Erythroblast (primary cell): ENCODE measurements around the gene FBN3.
"Not testable (repeated sequence)": the region's sequence is repeated elsewhere in the genome, so short reads cannot be mapped to it uniquely, and the experiment has no call there.

Experiments
- DNase-seq, 2 experiments: peaks; one replicate each; lab custom pipeline; 2025; lab: John Stamatoyannopoulos, UW
- GATA1 ChIP-seq: IDR thresholded peaks from 2 replicates; pipeline ENCODE4 v1.6.1; 2011; ENCODE audit warnings: low read depth, mild to moderate bottlenecking, control low read depth, low read length, moderate library complexity
- POLR2A ChIP-seq: IDR thresholded peaks from 2 replicates; pipeline ENCODE4 v1.6.1; 2011; ENCODE audit warnings: mild to moderate bottlenecking, low read length

The FBN3 gene

DNA sequence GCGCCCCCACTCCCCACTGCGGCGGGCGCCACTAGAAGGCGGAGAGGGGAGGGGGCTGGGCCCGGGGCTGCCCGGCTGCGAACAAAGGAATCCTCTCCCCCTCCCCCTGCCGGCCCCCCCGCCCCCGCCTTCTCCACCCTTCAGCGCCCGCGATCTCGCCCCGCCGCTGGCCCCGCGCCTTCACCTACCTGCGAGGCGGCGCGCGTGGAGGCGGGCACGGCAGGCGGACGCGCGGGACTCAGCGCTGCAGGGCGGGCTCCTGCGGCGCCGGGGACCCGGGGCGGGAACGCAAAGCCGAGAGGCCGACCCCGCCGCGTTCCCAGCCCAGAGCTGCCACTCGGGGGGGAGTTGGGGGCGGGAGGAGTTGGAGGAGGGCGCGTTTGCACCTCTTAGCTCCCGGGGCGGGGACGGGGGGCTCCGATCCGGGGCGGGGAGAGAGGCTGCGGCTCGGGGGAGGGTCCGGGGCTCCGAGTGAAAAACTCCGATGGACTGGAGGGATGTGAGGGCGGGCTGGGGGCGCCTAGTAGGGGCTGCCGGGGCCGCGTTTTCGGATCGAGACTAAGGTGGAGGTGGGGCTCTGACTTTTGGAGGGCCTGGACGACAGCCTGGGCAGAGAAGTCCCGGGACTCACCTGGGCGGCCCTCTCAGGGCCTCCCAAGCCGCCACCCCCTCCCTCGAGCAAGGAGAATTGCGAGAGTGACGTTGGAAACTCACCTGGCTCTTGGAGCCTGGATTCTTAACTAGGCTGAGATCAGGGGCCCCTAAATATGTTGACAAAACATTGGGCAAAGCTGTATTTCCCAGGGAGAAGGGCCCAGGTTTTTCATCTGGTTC, at the start of gene FBN3:
FBN3 (minus strand) TSS at position 332 of the 834 bp plus-strand sequence. CDS start 2,112 bp downstream, outside the sequence.
- no peak for TF ChIP-seq GATA1
- no peak for TF ChIP-seq POLR2A
- no peak for DNase-seq

DNA sequence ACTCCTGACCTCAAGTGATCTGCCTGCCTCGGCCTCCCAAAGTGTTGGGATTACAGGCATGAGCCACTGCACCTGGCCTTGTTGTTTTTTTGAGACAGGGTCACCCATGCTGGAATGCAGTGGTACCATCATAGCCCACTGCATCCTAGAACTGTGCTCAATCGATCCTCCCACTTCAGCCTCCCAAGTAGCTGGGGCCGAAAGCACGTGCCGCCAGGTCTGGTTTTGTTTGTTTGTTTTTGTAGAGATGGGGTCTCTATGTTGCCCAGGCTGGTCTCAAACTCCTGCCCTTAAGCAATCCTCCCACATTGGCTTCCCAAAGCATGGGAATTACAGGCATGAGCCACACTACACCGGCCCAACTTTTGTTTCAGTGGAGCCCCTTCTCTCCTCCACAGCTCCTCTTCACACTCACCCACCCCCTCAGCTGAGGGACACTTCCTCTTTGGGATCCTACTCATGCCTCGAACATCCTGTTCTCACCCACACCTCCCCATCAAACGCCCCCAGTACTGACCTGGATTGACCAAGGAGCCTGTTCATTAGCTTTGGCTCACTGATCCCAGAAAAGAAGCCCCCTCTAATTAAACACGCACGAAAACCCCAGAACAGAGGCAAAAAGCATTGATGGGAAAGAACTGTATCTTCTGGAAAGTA, 47.0 kb upstream of the FBN3 start:
- TF ChIP-seq POLR2A: no peak
- TF ChIP-seq GATA1: no peak

DNA sequence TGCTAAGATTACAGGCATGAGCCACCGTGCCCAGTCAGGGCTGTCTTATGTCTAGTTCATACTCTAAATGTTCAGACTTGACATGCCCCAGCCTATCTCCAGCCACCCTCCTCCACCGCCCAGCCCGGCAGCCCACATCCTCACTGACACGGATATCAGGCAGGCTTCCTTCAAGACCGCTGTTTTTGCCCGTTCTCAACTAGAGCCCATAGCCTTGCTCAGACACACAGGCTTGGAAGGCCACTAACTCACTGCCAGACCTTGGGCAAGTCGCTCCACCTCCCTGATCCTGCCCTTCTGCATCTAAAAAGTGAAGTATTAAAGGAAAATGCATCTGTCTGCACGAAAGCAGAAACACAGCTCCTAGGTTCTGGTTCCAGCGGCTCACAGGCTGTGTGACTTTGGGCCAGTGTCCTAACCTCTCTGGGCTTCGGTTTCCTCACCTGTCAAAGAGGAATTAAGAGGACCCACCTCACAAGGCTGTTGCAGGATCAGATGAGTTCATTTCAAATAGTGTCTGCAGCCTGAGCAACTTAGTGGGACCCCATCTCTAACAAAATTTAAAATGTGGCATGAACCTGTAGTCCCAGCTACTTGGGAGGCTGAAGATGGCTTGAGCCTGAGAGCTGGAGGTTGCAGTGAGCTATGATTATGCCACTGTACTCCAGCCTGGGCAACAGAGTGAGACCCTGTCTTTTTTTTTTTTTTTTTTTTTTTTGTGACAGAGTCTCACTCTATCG, 45.3 kb upstream of the FBN3 start:
- no peak for DNase-seq
- TF ChIP-seq GATA1 (no peak), POLR2A (no peak)

More for the DNA sequence above, 47.0 kb upstream of the FBN3 start:
- no peak for DNase-seq

DNA sequence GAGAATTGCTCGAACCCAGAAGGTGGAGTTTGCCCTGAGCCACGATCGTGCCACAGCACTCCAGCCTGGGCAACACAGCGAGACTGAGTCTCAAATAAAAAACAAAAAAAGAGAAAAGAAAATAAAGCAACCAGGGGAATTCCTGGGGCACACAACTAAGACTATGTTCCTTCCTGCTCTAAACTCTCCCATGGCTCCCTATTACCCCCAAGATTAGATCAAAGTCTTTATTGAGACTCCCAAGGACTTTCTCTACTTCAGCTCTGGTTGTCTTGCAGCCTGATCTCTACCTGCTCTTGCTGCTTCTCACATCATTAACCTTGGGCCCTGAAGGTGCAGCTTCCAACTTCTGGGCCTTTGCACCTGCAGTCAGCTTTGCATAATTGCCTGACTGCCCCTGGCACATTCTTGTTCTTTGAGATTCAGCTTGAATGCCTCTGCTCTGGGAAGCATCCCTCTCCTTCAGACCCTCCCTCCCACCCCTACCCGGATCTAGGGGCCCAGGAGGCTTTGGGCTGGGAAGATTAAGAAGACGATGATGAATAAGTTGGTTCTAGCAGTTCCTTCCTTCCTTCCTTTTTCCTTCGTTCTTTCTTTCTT, 42.9 kb upstream of the FBN3 start:
- TF ChIP-seq GATA1: no peak
- TF ChIP-seq POLR2A: no peak

DNA sequence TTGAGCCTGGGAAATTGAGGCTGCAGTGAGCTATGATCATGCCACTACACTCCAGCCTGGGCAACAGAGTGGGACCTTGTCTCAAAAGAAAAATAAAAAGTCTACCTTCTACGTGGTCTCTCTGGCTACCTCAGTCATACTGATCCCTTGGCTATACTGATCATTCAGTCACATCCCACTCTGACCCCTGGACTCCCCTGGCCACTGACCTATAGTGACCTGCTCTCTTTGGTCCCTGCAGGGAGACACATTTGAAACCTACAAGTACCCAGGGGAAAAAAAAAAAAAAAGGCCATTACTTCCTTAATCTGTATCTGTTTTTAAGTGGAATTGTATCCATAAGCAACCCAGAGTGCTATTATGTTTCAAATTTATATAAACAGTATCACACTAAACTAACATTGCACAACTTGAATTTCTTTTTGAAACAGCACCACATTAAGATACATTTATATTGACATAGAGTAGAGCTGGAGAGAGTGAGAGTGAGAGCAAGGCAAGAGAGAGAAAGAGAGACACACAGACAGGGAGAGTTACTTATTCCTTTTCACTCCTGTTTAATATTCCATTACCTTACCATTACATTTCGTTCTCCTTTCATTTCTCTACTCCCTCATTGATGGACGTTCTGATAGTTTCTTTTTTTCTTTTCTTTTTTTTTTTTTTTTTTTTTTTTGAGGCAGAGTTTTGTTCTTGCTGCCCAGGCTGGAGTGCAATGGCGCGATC, 36.1 kb upstream of the FBN3 start:
- no peak for DNase-seq
- no peak for TF ChIP-seq POLR2A

More for the DNA sequence above, 42.9 kb upstream of the FBN3 start:
- DNase-seq: no peak

DNA sequence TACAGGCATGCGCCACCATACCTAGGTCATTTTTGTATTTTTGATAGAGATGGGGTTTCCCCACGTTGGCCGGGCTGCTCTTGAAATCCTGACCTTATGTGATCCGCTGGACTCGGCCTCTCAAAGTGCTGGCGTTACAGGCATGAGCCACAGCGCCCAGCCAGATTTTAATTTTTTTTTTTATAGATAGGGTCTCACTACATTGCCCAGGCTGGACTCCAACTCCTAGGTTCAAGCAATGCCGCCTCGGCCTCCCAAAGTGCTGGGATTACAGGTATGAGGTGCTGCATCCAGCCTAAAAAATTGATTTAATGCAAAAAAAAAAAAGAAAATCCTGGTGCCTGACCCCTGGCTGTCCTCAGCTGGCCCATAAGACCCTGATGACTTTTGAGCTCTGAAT, 34.9 kb upstream of the FBN3 start:
- TF ChIP-seq GATA1 (no peak), POLR2A (no peak)
- DNase-seq: no peak

DNA sequence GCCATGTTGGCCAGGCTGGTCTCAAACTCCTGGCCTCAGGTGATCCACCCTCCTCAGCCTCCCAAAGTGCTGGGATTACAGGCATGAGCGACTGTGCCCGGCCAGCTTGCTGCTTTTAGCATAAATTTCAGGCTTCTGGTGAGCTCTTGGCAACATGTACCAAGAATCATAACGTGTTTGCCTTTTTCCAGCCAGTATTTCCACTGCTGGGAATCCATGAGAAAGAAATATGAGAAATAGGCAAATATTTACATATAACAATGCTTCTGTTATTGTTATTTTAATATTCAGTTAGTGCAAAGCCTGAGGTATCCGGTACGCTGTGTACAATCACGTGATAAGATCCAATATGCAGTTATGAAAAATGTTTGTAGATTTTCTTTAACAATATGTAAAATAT, 30.6 kb upstream of the FBN3 start:
- no peak for DNase-seq
- TF ChIP-seq GATA1 (no peak), POLR2A (no peak)

DNA sequence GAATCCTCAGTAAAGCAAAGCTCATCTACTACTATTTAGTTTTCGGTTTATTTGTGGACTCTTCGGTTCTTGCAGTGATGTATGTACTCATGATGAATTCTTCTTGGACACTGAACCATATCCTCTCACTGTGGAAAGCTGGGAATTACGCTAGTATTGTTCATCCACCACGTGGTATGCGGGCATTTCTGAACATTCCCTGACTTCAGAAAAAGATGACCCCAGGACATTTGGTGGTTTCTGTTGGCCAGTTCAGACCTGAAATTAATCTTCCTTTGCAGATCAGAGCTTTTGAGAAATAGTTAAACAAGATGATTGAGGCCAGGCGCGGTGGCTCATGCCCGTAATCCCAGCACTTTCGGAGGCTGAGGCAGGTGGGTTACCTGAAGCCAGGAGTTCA, 25.3 kb upstream of the FBN3 start:
- TF ChIP-seq GATA1 (no peak), POLR2A (no peak)
- no peak for DNase-seq

DNA sequence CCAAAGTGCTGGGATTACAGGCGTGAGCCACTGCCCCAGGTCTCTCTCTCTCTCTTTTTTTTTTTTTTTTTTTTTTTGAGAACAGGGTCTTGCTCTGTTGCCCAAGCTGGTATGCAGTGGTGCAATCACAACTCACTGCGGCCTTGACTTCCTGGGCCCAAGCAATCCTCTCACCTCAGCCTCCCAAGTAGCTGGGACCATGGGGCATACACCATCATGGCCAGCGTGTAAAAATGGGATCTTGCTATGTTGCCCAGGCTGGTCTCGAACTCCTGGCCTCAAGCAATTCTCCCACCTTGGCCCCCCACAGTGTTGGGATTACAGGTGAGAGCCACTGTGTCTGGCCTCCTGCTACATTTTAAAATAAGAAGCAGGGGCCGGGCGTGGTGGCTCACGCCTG, 19.1 kb upstream of the FBN3 start:
- TF ChIP-seq GATA1 (no peak), POLR2A (no peak)
- no peak for DNase-seq

DNA sequence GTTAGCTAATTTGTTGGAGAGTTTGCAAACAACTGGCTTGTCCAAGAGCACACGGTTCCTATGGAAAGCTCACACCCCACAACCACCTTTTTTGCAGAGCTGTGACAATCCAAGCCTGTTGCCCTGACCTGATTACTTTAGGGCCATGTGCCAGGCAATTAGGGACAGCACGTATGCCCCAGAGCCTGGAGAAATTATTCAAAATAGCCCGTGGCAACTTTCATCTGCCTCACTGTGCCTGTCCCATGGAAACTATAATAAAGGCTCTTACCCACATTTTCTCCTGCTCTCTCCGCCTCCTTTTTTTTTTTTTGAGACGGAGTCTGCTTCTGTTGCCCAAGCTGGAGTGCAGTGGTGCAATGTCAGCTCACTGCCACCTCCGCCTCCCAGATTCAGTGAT, 18.6 kb upstream of the FBN3 start:
- DNase-seq: no peak
- no peak for TF ChIP-seq POLR2A
- TF ChIP-seq GATA1: no peak

DNA sequence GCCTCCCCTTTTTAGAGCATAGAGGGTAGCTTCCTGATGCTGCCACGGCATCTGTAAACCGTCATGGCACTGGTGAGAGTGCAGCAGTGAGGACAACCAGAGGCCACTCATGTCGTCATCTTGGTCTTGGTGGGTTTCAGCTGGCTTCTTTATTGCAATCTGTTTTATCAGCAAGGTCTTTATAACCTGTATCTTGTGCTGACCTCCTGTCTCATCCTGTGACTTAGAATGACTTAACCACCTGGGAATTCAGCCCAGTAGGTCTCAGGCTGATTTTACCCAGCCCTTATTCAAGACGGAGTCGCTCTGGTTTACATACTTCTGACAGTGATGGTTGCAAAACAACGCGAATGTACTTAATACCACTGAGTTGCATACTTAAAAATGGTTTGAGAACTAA, 14.4 kb upstream of the FBN3 start:
- TF ChIP-seq GATA1 (no peak), POLR2A (no peak)
- no peak for DNase-seq

DNA sequence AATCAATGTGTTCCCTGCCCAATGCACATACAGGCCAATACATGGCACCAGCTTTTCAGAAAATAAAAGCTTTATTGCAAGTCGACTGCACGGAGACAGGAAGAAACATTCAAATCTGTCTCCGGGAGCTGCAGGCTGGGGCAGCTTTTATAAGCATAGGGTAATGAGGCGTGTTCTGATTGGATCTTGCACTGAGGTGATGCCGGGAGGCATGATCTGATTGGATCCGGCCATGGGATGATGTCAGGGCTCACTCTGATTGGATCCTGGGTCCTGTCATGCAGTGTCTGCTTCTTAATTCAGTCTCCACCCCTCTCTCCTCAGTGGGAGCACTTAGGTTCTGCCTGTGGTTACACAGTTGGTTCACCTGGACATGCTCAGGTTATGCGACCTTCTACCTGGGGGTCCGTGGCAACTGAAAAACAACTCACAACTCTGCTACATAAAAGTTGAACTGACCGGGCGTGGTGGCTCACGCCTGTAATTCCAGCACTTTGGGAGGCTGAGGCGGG, 11.8 kb upstream of the FBN3 start:
- TF ChIP-seq GATA1: no peak
- DNase-seq: peak in 1 of 2 experiments; percentile 11

DNA sequence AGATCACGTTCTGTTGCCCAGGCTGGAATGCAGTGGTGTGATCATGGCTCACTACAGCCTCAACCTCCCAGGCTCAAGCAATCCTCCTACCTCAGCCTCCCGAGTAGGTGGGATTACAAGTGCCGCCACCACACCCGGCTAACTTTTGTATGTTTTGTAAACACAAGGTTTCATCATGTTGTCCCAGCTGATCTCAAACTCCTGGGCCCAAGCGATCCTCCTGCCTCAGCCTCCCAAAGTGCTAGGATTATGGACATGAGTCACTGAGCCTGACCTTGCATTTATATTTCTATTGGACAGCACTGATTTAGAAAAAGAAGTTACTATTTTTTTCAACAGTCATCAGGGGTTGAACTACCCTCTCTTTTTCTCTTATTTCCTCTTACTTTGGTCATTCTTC, 9.9 kb upstream of the FBN3 start:
- DNase-seq: not testable (repeated sequence)
